Anterior cingulate cortex (tissue), 58 donors: ENCODE results near the gene ARHGAP6.
"Not testable (repeated sequence)": the region's sequence is repeated elsewhere in the genome, so short reads cannot be mapped to it uniquely, and the experiment has no call there.

Experiments used
- DNase-seq, 58 donors: peaks; one replicate each; lab custom pipeline; 2025; lab: John Stamatoyannopoulos, UW

Gene ARHGAP6

GRCh38 chrX:11655282-11656015 is 10.3 kb downstream of the ARHGAP6 start:
- DNase-seq, result no peak

GRCh38 chrX:11648705-11649519 is 16.8 kb downstream of the ARHGAP6 start:
- no peak for DNase-seq

GRCh38 chrX:11647138-11647537 is 18.6 kb downstream of the ARHGAP6 start:
- DNase-seq, result no peak

- no peak for DNase-seq
Measured at GRCh38 chrX:11641349-11642065, 24.2 kb downstream of the ARHGAP6 start.

GRCh38 chrX:11640089-11640488 is 25.6 kb downstream of the ARHGAP6 start:
- DNase-seq, result no peak

GRCh38 chrX:11632732-11633131 is 33.0 kb downstream of the ARHGAP6 start:
- DNase-seq, result no peak

- DNase-seq, result no peak
Measured at GRCh38 chrX:11629593-11630211, 36.0 kb downstream of the ARHGAP6 start.

GRCh38 chrX:11628399-11628798 is 37.3 kb downstream of the ARHGAP6 start:
- DNase-seq, result no peak

- DNase-seq, result no peak
Measured at GRCh38 chrX:11626351-11626750, 39.4 kb downstream of the ARHGAP6 start.

- DNase-seq, result no peak
Measured at GRCh38 chrX:11619441-11619840, 46.3 kb downstream of the ARHGAP6 start.

- not testable (repeated sequence) for DNase-seq
Measured at GRCh38 chrX:11614253-11614652, 51.5 kb downstream of the ARHGAP6 start.

GRCh38 chrX:11611965-11612364 is 53.8 kb downstream of the ARHGAP6 start:
- DNase-seq, result no peak

- DNase-seq, result no peak
Measured at GRCh38 chrX:11611161-11611560, 54.6 kb downstream of the ARHGAP6 start.

- DNase-seq, result no peak
Measured at GRCh38 chrX:11609109-11609508, 56.6 kb downstream of the ARHGAP6 start.

- DNase-seq, result no peak
Measured at GRCh38 chrX:11606408-11606807, 59.3 kb downstream of the ARHGAP6 start.

GRCh38 chrX:11600578-11600977 is 65.1 kb downstream of the ARHGAP6 start:
- no peak for DNase-seq

- no peak for DNase-seq
Measured at GRCh38 chrX:11597479-11597878, 68.2 kb downstream of the ARHGAP6 start.

- no peak for DNase-seq
Measured at GRCh38 chrX:11591723-11592346, 73.9 kb downstream of the ARHGAP6 start.

GRCh38 chrX:11589641-11590040 is 76.1 kb downstream of the ARHGAP6 start:
- DNase-seq, result no peak

GRCh38 chrX:11588097-11588496 is 77.6 kb downstream of the ARHGAP6 start:
- no peak for DNase-seq
